HuH-7 (cell line): Measurements from ENCODE around the gene KIF23.
"Not testable (repeated sequence)": the region's sequence is repeated elsewhere in the genome, so short reads cannot be mapped to it uniquely, and the experiment has no call there.

Source experiments
- DNase-seq: peaks from one replicate; pipeline ENCODE4 v3.0.0; 2011; ENCODE audit warnings: low spot score

Gene KIF23

GRCh38 chr15:69435985-69436384 lies 21.8 kb downstream of the KIF23 start:
- DNase-seq = no peak

- no peak for DNase-seq
Observed at GRCh38 chr15:69436951-69437350, 22.8 kb downstream of the KIF23 start.

GRCh38 chr15:69439623-69440022 lies 25.5 kb downstream of the KIF23 start:
- no peak for DNase-seq

- no peak for DNase-seq
Observed at GRCh38 chr15:69443032-69443611, 29.0 kb downstream of the KIF23 start.

- no peak for DNase-seq
Observed at GRCh38 chr15:69444686-69445085, 30.5 kb downstream of the KIF23 start.

GRCh38 chr15:69446953-69447352 lies 32.8 kb downstream of the KIF23 start:
- no peak for DNase-seq

- not testable (repeated sequence) for DNase-seq
Observed at GRCh38 chr15:69450221-69450620, 36.1 kb downstream of the KIF23 start.

GRCh38 chr15:69450968-69451695 lies 37.0 kb downstream of the KIF23 start:
- DNase-seq = no peak

- DNase-seq = peak; percentile 78
Observed at GRCh38 chr15:69451951-69452691, 38.0 kb downstream of the KIF23 start.

GRCh38 chr15:69452692-69453521 lies 38.8 kb downstream of the KIF23 start, which contains the start of gene RPLP1:
RPLP1 (plus strand) TSS chr15:69452818; CDS start chr15:69452949, 131 bp downstream.
- DNase-seq = peak; percentile 90

GRCh38 chr15:69454953-69455352 lies 40.8 kb downstream of the KIF23 start:
- DNase-seq = no peak

- no peak for DNase-seq
Observed at GRCh38 chr15:69456208-69457166, 42.3 kb downstream of the KIF23 start.

GRCh38 chr15:69457304-69458280 lies 43.4 kb downstream of the KIF23 start:
- DNase-seq = no peak

GRCh38 chr15:69459066-69459465 lies 44.9 kb downstream of the KIF23 start:
- no peak for DNase-seq

- DNase-seq = no peak
Observed at GRCh38 chr15:69460481-69460880, 46.3 kb downstream of the KIF23 start.

GRCh38 chr15:69462030-69462492 lies 47.9 kb downstream of the KIF23 start:
- no peak for DNase-seq

- peak; percentile 100 for DNase-seq
Observed at GRCh38 chr15:69462493-69463181, 48.5 kb downstream of the KIF23 start.

GRCh38 chr15:69463182-69463756 lies 49.1 kb downstream of the KIF23 start:
- no peak for DNase-seq

GRCh38 chr15:69465253-69465652 lies 51.1 kb downstream of the KIF23 start:
- DNase-seq = no peak
